ENCODE data around the gene PCNX3.

- no peak for TF ChIP-seq CTCF (IDR thresholded peaks at IDR 0.05)
- no peak for TF ChIP-seq POLR2A (IDR thresholded peaks at IDR 0.05)
- TF ChIP-seq POLR2AphosphoS5 (IDR thresholded peaks at IDR 0.05), result no peak
Measured at GRCh38 chr11:65657426-65657825, 41.9 kb downstream of the PCNX3 start.
